Measurements from ENCODE around the gene TAS2R43. TPM values are rescaled to one million over a fixed set of nuclear protein-coding genes. Genes with fewer than 3 reads are reported as not detected.
A peak's percentile ranks its signal among the peaks of the same experiment; 100 is the strongest.
"Not testable (repeated sequence)": the region's sequence is repeated elsewhere in the genome, so short reads cannot be mapped to it uniquely, and the experiment has no call there.

Gene TAS2R43
- total RNA-seq, 1 experiment from 2014 or later, result 0.71 TPM

GRCh38 chr12:11069854-11070365 is 22.2 kb downstream of the TAS2R43 start:
- in situ Hi-C loops (cut with HindIII; ENCODE audit: low sequenced_read_pairs), result no loop called here
- no peak for DNase-seq (ENCODE audit: low spot score)

GRCh38 chr12:11067514-11067913 is 24.6 kb downstream of the TAS2R43 start:
- in situ Hi-C loops (cut with HindIII; ENCODE audit: low sequenced_read_pairs), result no loop called here
- peak; percentile 59 for DNase-seq (ENCODE audit: low spot score)

- DNase-seq (ENCODE audit: low spot score); in situ Hi-C loops (cut with HindIII; ENCODE audit: low sequenced_read_pairs): not testable (repeated sequence)
Observed at GRCh38 chr12:11062194-11062593, 29.9 kb downstream of the TAS2R43 start, which contains the start of gene TAS2R46. Gene TAS2R46 (minus strand): TSS chr12:11062294. CDS start chr12:11062294, 0 bp downstream.

GRCh38 chr12:11059784-11060183 is 32.3 kb downstream of the TAS2R43 start:
- no peak for DNase-seq (ENCODE audit: low spot score)
- in situ Hi-C loops (cut with HindIII; ENCODE audit: low sequenced_read_pairs), result no loop called here

DNA sequence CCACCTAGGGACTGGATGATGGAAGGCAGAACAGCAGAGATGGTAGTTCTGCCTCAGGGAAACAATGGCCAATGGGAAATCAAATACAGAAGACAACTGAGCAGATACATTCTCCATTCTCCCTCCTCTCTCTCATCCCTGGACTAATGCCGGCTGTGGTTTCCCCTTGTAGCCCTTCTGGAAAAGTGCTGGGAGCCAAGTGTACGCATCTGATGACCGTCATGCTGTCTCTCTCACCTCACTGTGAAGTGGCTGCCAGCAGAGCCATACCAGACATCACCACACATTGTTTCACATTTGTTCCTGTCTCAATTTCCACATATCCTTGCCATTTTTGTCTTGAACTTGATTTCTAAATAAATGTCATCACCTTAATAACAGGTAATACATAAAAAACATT is 33.1 kb downstream of the TAS2R43 start:
- no peak for DNase-seq (ENCODE audit: low spot score)
- in situ Hi-C loops (cut with HindIII; ENCODE audit: low sequenced_read_pairs), result no loop called here

DNA sequence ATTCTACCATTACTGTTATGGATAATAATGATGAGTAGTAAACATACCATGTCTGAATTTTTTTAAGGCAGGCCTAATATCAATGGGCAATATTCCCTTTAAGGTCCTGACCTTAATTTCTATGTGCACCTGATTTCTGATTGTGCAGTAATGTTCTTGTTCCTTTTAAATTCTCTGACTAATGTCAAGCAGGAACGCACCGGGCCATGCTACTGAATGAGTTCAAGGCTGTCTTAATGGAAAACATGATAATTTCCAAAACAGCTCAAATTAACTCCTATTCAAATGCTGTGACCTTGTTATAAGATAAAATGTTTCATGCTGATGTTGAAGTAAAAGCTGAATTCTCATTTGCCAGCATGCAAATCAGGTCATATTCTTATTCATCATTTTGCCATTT is 36.8 kb downstream of the TAS2R43 start:
- in situ Hi-C loops (cut with HindIII; ENCODE audit: low sequenced_read_pairs), result no loop called here
- no peak for DNase-seq (ENCODE audit: low spot score)

- DNase-seq (ENCODE audit: low spot score); in situ Hi-C loops (cut with HindIII; ENCODE audit: low sequenced_read_pairs): not testable (repeated sequence)
Observed at GRCh38 chr12:11049806-11050531, 42.1 kb downstream of the TAS2R43 start.

DNA sequence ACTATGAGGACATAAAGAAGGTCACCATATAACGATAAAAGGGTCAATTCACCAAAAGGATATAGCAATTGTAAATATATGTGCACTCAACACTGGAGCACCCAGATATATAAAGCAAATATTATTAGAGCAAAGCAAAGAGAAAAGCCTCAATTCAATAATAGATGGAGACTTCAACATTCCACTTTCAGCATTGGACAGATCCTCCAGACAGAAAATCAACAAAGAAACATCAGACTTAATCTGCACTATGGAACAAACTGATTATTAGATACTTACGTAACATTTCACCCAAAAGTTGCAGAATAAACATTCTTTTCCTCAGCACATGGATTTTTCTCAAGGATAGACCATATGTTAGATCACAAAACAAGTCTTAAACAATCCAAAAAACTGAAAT is 50.7 kb downstream of the TAS2R43 start:
- DNase-seq (ENCODE audit: low spot score); in situ Hi-C loops (cut with HindIII; ENCODE audit: low sequenced_read_pairs): not testable (repeated sequence)

Other genes starting within 250 kb of the TAS2R43 start
- gene PRR4, start 242.8 kb downstream of the TAS2R43 start, total RNA-seq (2014; rRNA removed; shearing (Covaris generic)), result 9.2 TPM in 1 of 2 replicates, not detected in the other
- 1.8 and 4.1 TPM in 2 replicates for gene PRH1, start 208.1 kb downstream of the TAS2R43 start, total RNA-seq (2014; rRNA removed; shearing (Covaris generic))
- gene TAS2R13, start 182.8 kb downstream of the TAS2R43 start, total RNA-seq (2014; rRNA removed; shearing (Covaris generic)), result not detected in 2 replicates
- not detected in 2 replicates for gene PRH2, start 163.1 kb downstream of the TAS2R43 start, total RNA-seq (2014; rRNA removed; shearing (Covaris generic))
- 0.12 and 3.0 TPM in 2 replicates for gene TAS2R14, start 153.1 kb downstream of the TAS2R43 start, total RNA-seq (2014; rRNA removed; shearing (Covaris generic))
- gene TAS2R50, start 105.4 kb downstream of the TAS2R43 start, total RNA-seq (2014; rRNA removed; shearing (Covaris generic)), result not detected in 2 replicates
- gene TAS2R20, start 94.0 kb downstream of the TAS2R43 start, total RNA-seq (2014; rRNA removed; shearing (Covaris generic)), result 0.12 and 0.61 TPM in 2 replicates
- gene TAS2R19, start 69.7 kb downstream of the TAS2R43 start, total RNA-seq (2014; rRNA removed; shearing (Covaris generic)), result not detected in 2 replicates
- gene TAS2R31, start 60.9 kb downstream of the TAS2R43 start, total RNA-seq (2014; rRNA removed; shearing (Covaris generic)), result 0.14 and 0.43 TPM in 2 replicates
- not detected in 2 replicates for gene TAS2R46, start 30.0 kb downstream of the TAS2R43 start, total RNA-seq (2014; rRNA removed; shearing (Covaris generic))
- gene TAS2R30, start 42.3 kb upstream of the TAS2R43 start, total RNA-seq (2014; rRNA removed; shearing (Covaris generic)), result 0.07 and 0.68 TPM in 2 replicates
- 10.3 and 11.4 TPM in 2 replicates for gene SMIM10L1, start 78.9 kb upstream of the TAS2R43 start, total RNA-seq (2014; rRNA removed; shearing (Covaris generic))
- not detected in 2 replicates for gene TAS2R42, start 94.6 kb upstream of the TAS2R43 start, total RNA-seq (2014; rRNA removed; shearing (Covaris generic))
- gene PRB3, start 177.4 kb upstream of the TAS2R43 start, total RNA-seq (2014; rRNA removed; shearing (Covaris generic)), result not detected in 2 replicates
- not detected in 2 replicates for gene PRB4, start 218.1 kb upstream of the TAS2R43 start, total RNA-seq (2014; rRNA removed; shearing (Covaris generic))